Neuronal stem cell (in vitro differentiated cells): ENCODE data around the gene NSD2.

Experiments used
- DNase-seq: peaks from one replicate; pipeline ENCODE4 v3.0.0-alpha.2; 2013; ENCODE audit warnings: low spot score
- H2AFZ ChIP-seq: one replicate; pipeline ENCODE4 v1.6.1; 2013; ENCODE audit warnings: mild to moderate bottlenecking, low read length, inconsistent platforms
- H2AK5ac ChIP-seq: 2 replicates; pipeline ENCODE4 v1.6.1; 2013; ENCODE audit warnings: low read depth, mild to moderate bottlenecking, inconsistent platforms, low read length, moderate library complexity, mixed read lengths
- H2BK120ac ChIP-seq: 2 replicates; pipeline ENCODE4 v1.6.1; 2013; ENCODE audit warnings: low read depth, mild to moderate bottlenecking, inconsistent platforms, low read length, moderate library complexity, mixed read lengths
- H2BK12ac ChIP-seq: one replicate; pipeline ENCODE4 v1.6.1; 2013; ENCODE audit warnings: low read length, inconsistent platforms
- H2BK15ac ChIP-seq: 2 replicates; pipeline ENCODE4 v1.6.1; 2013; ENCODE audit warnings: mild to moderate bottlenecking, low read length, inconsistent platforms, mixed read lengths
- H2BK5ac ChIP-seq: one replicate; pipeline ENCODE4 v1.6.1; 2013; ENCODE audit warnings: inconsistent platforms, mild to moderate bottlenecking, low read length, moderate library complexity
- H3K14ac ChIP-seq: one replicate; pipeline ENCODE4 v1.6.1; 2013; ENCODE audit warnings: low read length, inconsistent platforms
- H3K18ac ChIP-seq: 2 replicates; pipeline ENCODE4 v1.6.1; 2013; ENCODE audit warnings: low read length, inconsistent platforms
- H3K23ac ChIP-seq: 2 replicates; pipeline ENCODE4 v1.6.1; 2013; ENCODE audit warnings: low read depth, mild to moderate bottlenecking, mixed read lengths, low read length, inconsistent platforms; ENCODE audit not compliant: poor library complexity
- H3K27ac ChIP-seq: replicated peaks from 3 replicates; pipeline ENCODE4 v1.5.1; 2013; ENCODE audit warnings: low read length, inconsistent platforms
- H3K27me3 ChIP-seq, 3 experiments: 2 replicates each; pipeline ENCODE4 v1.6.1; 2013; ENCODE audit warnings: low read length in 3 of 3, mild to moderate bottlenecking in 2 of 3, inconsistent platforms in 1 of 3, low read depth in 1 of 3, mixed read lengths in 1 of 3, moderate library complexity in 1 of 3; ENCODE audit not compliant: control insufficient read depth in 3 of 3, insufficient read depth in 3 of 3
- H3K36me3 ChIP-seq, 2 donors: replicated peaks in 1 of 2; 2 replicates each; pipeline ENCODE4 v1.6.1; 2013; ENCODE audit warnings: low read length in 2 of 2; ENCODE audit not compliant: control insufficient read depth in 2 of 2, insufficient read depth in 2 of 2
- H3K4ac ChIP-seq: 2 replicates; pipeline ENCODE4 v1.6.1; 2013; ENCODE audit warnings: inconsistent platforms, mild to moderate bottlenecking, low read length, moderate library complexity
- H3K4me1 ChIP-seq, 2 donors: 1 replicate in 1 of 2; 2 replicates in 1 of 2; pipeline ENCODE4 v1.6.1; 2013; ENCODE audit warnings: low read length in 2 of 2, low read depth in 1 of 2; ENCODE audit not compliant: control insufficient read depth in 2 of 2, insufficient read depth in 1 of 2
- H3K4me2 ChIP-seq: one replicate; pipeline ENCODE4 v1.6.1; 2013; ENCODE audit warnings: mild to moderate bottlenecking, low read length, inconsistent platforms; ENCODE audit not compliant: insufficient read depth, poor library complexity, severe bottlenecking
- H3K4me3 ChIP-seq, 2 donors: 2 replicates each; pipeline ENCODE4 v1.5.1; 2013; ENCODE audit warnings: low read length in 2 of 2, mild to moderate bottlenecking in 2 of 2, inconsistent platforms in 1 of 2, moderate library complexity in 1 of 2
- H3K79me1 ChIP-seq: one replicate; pipeline ENCODE4 v1.6.1; 2013; ENCODE audit warnings: low read depth, mild to moderate bottlenecking, inconsistent platforms, low read length, moderate library complexity
- H3K9ac ChIP-seq: one replicate; pipeline ENCODE4 v1.6.1; 2013; ENCODE audit warnings: mild to moderate bottlenecking, low read depth, low read length, inconsistent platforms; ENCODE audit not compliant: poor library complexity
- H3K9me3 ChIP-seq, 2 donors: replicated peaks in 1 of 2; 2 replicates each; pipeline versions ENCODE3 to v1.6.1; 2013; ENCODE audit warnings: low read length in 2 of 2, mild to moderate bottlenecking in 2 of 2, inconsistent platforms in 1 of 2, low read depth in 1 of 2, mixed read lengths in 1 of 2, moderate library complexity in 1 of 2; ENCODE audit not compliant: control insufficient read depth in 2 of 2, insufficient read depth in 1 of 2
- H4K8ac ChIP-seq: one replicate; pipeline ENCODE4 v1.6.1; 2013; ENCODE audit warnings: low read depth, mild to moderate bottlenecking, inconsistent platforms, low read length, moderate library complexity
- H4K91ac ChIP-seq: one replicate; pipeline ENCODE4 v1.6.1; 2013; ENCODE audit warnings: low read length, low read depth, mild to moderate bottlenecking, inconsistent platforms; ENCODE audit not compliant: poor library complexity
- WGBS, 2 donors: extraction: QIAGEN DNeasy Blood & Tissue Kit; methylation state at CpG; one replicate each; pipeline ENCODE4 v1.1.7; 2013; ENCODE audit warnings: missing lambda C conversion rate in 2 of 2, mixed read lengths in 1 of 2; ENCODE audit not compliant: insufficient read length in 2 of 2, insufficient replicate concordance in 1 of 2; ENCODE audit errors: extremely low coverage in 2 of 2; 5-methylcytosine and 5-hydroxymethylcytosine counted together

NSD2 gene

DNA sequence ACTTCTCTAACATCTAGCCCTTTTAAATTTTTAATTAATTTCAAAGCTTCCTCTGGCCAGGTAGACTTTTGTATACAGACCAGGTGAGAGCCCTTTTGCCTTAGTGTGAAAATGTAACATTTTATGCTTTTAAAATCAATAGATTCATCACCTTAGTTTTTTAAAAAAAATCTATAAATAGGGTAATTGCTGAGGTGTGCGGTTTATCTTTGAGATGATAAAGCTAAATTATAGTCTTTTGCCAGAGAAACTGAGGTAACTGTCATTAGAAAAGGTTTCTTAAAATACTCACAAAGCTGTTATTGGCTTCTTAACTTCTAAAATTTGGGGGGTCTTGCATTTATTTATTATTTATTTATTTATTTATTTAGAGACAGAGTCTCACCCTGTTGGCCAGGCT is 74.7 kb downstream of the NSD2 start:
- H3K27ac ChIP-seq, result no peak overlapping the region

DNA sequence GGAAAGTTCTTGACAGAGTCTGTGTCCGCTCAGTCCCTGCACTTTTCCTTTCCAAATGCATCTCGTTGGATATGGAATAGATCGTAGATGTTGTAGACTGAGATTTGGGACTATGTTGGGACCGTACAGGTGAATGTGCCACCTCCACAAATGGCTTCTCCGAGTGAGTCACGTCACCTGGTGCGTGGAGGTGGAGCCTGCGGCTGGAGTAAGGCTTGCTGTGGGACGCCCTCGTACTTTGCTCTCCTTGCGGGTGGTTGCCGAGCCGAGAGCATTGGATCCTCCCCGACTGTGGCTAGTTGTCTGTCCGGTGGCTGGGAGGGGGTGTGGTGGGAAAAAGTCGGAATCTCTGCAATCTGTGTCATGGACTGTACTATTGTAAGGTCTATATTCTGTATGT is 77.0 kb downstream of the NSD2 start:
- Histone ChIP-seq H2AFZ (no peak overlapping the region), H3K4me1 (peaks cover 0 to 7% of the 10 kb centered on the region in 2 donors), H2BK12ac (no peak overlapping the region), H3K18ac (no peak overlapping the region), H3K27me3 (no peaks in the 10 kb centered on the region), H3K23ac (no peak overlapping the region), H4K91ac (no peak overlapping the region), H3K9me3 (no peaks in the 10 kb centered on the region), H3K4me2 (no peak overlapping the region), H2BK15ac (no peak overlapping the region), H2BK120ac (no peak overlapping the region), H4K8ac (no peak overlapping the region), H2AK5ac (no peak overlapping the region), H3K36me3 (peaks cover 53 to 99% of the 10 kb centered on the region in 2 donors), H3K14ac (no peak overlapping the region), H3K4me3 (no peak overlapping the region), H3K27ac (no peak overlapping the region), H3K79me1 (peaks cover 11% of the 10 kb centered on the region), H2BK5ac (no peak overlapping the region), H3K9ac (no peak overlapping the region), H3K4ac (no peak overlapping the region)
- no peak for DNase-seq
- WGBS, 2 donors, result no CpG with 5 or more reads among the region's 16 CpGs

More for the DNA sequence above, 74.7 kb downstream of the NSD2 start:
- Histone ChIP-seq H3K4me3 (no peak overlapping the region), H4K8ac (no peak overlapping the region), H3K14ac (no peak overlapping the region), H4K91ac (no peak overlapping the region), H3K27me3 (no peaks in the 10 kb centered on the region), H3K9me3 (no peaks in the 10 kb centered on the region), H3K23ac (no peak overlapping the region), H3K4ac (no peak overlapping the region), H3K36me3 (peaks cover 45 to 99% of the 10 kb centered on the region in 2 donors), H3K18ac (no peak overlapping the region), H2BK5ac (no peak overlapping the region), H2AK5ac (no peak overlapping the region), H2AFZ (no peak overlapping the region), H2BK12ac (no peak overlapping the region), H3K9ac (no peak overlapping the region), H3K4me1 (peaks cover 0 to 7% of the 10 kb centered on the region in 2 donors), H2BK15ac (no peak overlapping the region), H3K79me1 (peaks cover 10% of the 10 kb centered on the region), H2BK120ac (no peak overlapping the region), H3K4me2 (no peak overlapping the region)
- no peak for DNase-seq
- no CpG with 5 or more reads among the region's 1 CpG for WGBS, 2 donors

DNA sequence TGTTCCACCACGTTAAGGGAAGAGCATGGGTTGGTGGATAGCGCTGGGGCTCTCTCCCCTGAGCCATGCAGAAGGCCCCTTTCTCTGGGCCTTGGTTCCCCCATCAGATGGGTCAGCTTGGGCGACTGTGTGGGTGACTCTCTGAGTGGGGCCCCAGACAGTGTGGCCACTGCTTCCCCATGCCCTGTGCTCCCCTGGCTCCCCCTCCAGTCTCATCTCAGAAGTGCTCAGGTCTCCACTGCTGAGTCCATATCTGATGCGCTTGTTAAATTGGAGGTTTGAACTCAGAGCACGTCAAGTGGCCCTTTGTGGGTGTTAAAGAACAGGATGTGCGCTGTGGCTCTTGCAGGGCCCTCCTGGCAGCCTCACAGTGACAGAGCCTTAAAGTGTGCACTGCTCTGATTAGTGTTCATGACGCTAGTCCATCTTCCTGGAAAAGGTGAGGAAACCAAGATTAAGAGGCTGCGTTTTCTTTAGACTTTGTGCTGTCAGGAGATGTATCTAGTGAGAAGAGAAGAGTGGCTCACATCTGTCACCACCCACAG is 77.8 kb downstream of the NSD2 start:
- Histone ChIP-seq H2BK12ac (no peak overlapping the region), H3K9ac (no peak overlapping the region), H3K36me3 (peaks cover 54 to 99% of the 10 kb centered on the region in 2 donors), H2AK5ac (no peak overlapping the region), H2BK5ac (no peak overlapping the region), H2AFZ (no peak overlapping the region), H3K18ac (no peak overlapping the region), H3K4me2 (no peak overlapping the region), H3K27ac (no peak overlapping the region), H3K14ac (no peak overlapping the region), H3K79me1 (peaks cover 10% of the 10 kb centered on the region), H3K4ac (no peak overlapping the region), H3K23ac (no peak overlapping the region), H2BK15ac (no peak overlapping the region), H4K91ac (no peak overlapping the region), H4K8ac (no peak overlapping the region), H3K4me1 (peaks cover 0 to 7% of the 10 kb centered on the region in 2 donors), H3K9me3 (no peaks in the 10 kb centered on the region), H3K27me3 (no peaks in the 10 kb centered on the region), H2BK120ac (no peak overlapping the region), H3K4me3 (no peak overlapping the region)
- no peak for DNase-seq
- no CpG with 5 or more reads among the region's 8 CpGs for WGBS, 2 donors

DNA sequence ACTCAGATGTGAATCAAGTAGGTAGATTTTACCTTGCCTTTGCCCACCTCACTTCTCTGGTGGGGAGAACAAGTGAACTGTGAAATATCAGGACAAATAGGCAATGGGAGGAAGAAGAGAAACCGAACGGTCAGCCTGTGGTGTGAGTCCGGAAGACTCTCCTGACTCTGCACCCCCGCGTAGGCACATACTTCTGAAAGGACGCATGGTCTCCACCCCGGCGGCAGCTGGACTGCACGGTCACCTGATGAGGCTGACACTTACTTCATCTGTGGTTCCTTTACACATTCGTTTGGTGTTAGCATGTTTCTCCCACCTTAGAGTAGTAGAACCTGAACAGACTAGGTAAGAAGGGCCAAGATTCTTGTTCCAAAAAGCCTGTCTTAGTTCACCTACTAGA is 79.2 kb downstream of the NSD2 start:
- no peak overlapping the region for H2BK12ac ChIP-seq
- no peak overlapping the region for H3K18ac ChIP-seq
- no peak for DNase-seq
- H3K4me1 ChIP-seq, result peaks cover 0 to 4% of the 10 kb centered on the region in 2 donors
- no peak overlapping the region for H2BK15ac ChIP-seq
- WGBS, 2 donors, result no CpG with 5 or more reads among the region's 10 CpGs
- no peak overlapping the region for H4K91ac ChIP-seq
- H3K4me2 ChIP-seq, result no peak overlapping the region
- no peak overlapping the region for H2BK120ac ChIP-seq
- H2AK5ac ChIP-seq, result no peak overlapping the region
- no peaks in the 10 kb centered on the region for H3K9me3 ChIP-seq
- H3K14ac ChIP-seq, result no peak overlapping the region
- H3K36me3 ChIP-seq, result peaks cover 58 to 99% of the 10 kb centered on the region in 2 donors
- no peak overlapping the region for H2BK5ac ChIP-seq
- no peak overlapping the region for H4K8ac ChIP-seq
- H3K27ac ChIP-seq, result no peak overlapping the region
- peaks cover 9% of the 10 kb centered on the region for H3K79me1 ChIP-seq
- no peak overlapping the region for H3K23ac ChIP-seq
- no peaks in the 10 kb centered on the region for H3K27me3 ChIP-seq
- no peak overlapping the region for H2AFZ ChIP-seq
- H3K9ac ChIP-seq, result no peak overlapping the region
- no peak overlapping the region for H3K4me3 ChIP-seq
- H3K4ac ChIP-seq, result no peak overlapping the region
